ENCODE data around the gene BMERB1.

The BMERB1 gene

GRCh38 chr16:15493466-15494180 lies 59.2 kb downstream of the BMERB1 start:
- no peak for DNase-seq
- no peaks in the 10 kb centered on the region for H3K4me1 ChIP-seq (ENCODE audit: control extremely low read depth in 1 of 4, control insufficient read depth in 4 of 4, insufficient read depth in 4 of 4, low read length in 3 of 4)
- POLR2A ChIA-PET: no interaction called here

GRCh38 chr16:15494236-15494635 lies 59.8 kb downstream of the BMERB1 start:
- H3K27ac ChIP-seq (ENCODE audit: insufficient read depth in 1 of 2, low read depth in 1 of 2, low read length in 2 of 2, poor library complexity in 1 of 2, severe bottlenecking in 2 of 2): no peak overlapping the region
- WGBS (ENCODE audit: insufficient coverage): 100% methylated on average over 3 of the region's 4 CpGs
- no peaks in the 10 kb centered on the region for H3K4me1 ChIP-seq (ENCODE audit: control extremely low read depth in 1 of 4, control insufficient read depth in 4 of 4, insufficient read depth in 4 of 4, low read length in 3 of 4)
- no peaks in the 10 kb centered on the region for H3K9me3 ChIP-seq (ENCODE audit: control extremely low read depth in 1 of 5, control insufficient read depth in 4 of 5, insufficient read depth in 2 of 5, low read depth in 1 of 5, low read length in 4 of 5)
- no peaks in the 10 kb centered on the region for H3K36me3 ChIP-seq (ENCODE audit: control insufficient read depth in 4 of 4, insufficient read depth in 4 of 4, low read length in 3 of 4)
- no peaks in the 10 kb centered on the region for H3K27me3 ChIP-seq (replicated peaks in 2 of 5; ENCODE audit: control insufficient read depth in 4 of 5, insufficient read depth in 5 of 5, low read length in 4 of 5)
- no peak overlapping the region for H3K4me3 ChIP-seq (ENCODE audit: control insufficient read depth in 1 of 7, extremely low read depth in 1 of 7, insufficient read depth in 4 of 7, low read depth in 2 of 7, low read length in 6 of 7)
- no peak for DNase-seq
- CTCF ChIA-PET: no interaction called here
- POLR2A ChIA-PET: no interaction called here

More at GRCh38 chr16:15493466-15494180, 59.2 kb downstream of the BMERB1 start:
- Histone ChIP-seq H3K4me3 (ENCODE audit: control insufficient read depth in 1 of 7, extremely low read depth in 1 of 7, insufficient read depth in 4 of 7, low read depth in 2 of 7, low read length in 6 of 7) (no peak overlapping the region), H3K27ac (ENCODE audit: insufficient read depth in 1 of 2, low read depth in 1 of 2, low read length in 2 of 2, poor library complexity in 1 of 2, severe bottlenecking in 2 of 2) (no peak overlapping the region), H3K27me3 (replicated peaks in 2 of 5; ENCODE audit: control insufficient read depth in 4 of 5, insufficient read depth in 5 of 5, low read length in 4 of 5) (no peaks in the 10 kb centered on the region), H3K36me3 (ENCODE audit: control insufficient read depth in 4 of 4, insufficient read depth in 4 of 4, low read length in 3 of 4) (no peaks in the 10 kb centered on the region), H3K9me3 (ENCODE audit: control extremely low read depth in 1 of 5, control insufficient read depth in 4 of 5, insufficient read depth in 2 of 5, low read depth in 1 of 5, low read length in 4 of 5) (no peaks in the 10 kb centered on the region)
- 51% methylated on average over 6 of the region's 9 CpGs for WGBS (ENCODE audit: insufficient coverage)
- CTCF ChIA-PET: no interaction called here

- Histone ChIP-seq H3K9me3 (ENCODE audit: control extremely low read depth in 1 of 5, control insufficient read depth in 4 of 5, insufficient read depth in 2 of 5, low read depth in 1 of 5, low read length in 4 of 5) (no peaks in the 10 kb centered on the region), H3K27ac (ENCODE audit: insufficient read depth in 1 of 2, low read depth in 1 of 2, low read length in 2 of 2, poor library complexity in 1 of 2, severe bottlenecking in 2 of 2) (no peak overlapping the region), H3K36me3 (ENCODE audit: control insufficient read depth in 4 of 4, insufficient read depth in 4 of 4, low read length in 3 of 4) (no peaks in the 10 kb centered on the region), H3K4me3 (ENCODE audit: control insufficient read depth in 1 of 7, extremely low read depth in 1 of 7, insufficient read depth in 4 of 7, low read depth in 2 of 7, low read length in 6 of 7) (no peak overlapping the region), H3K27me3 (replicated peaks in 2 of 5; ENCODE audit: control insufficient read depth in 4 of 5, insufficient read depth in 5 of 5, low read length in 4 of 5) (no peaks in the 10 kb centered on the region), H3K4me1 (ENCODE audit: control extremely low read depth in 1 of 4, control insufficient read depth in 4 of 4, insufficient read depth in 4 of 4, low read length in 3 of 4) (no peaks in the 10 kb centered on the region)
- CTCF ChIA-PET: interaction anchor here (0.6 kb wide), 1 partner anchor 640 kb away, joined by 3 read pairs; no protein-coding TSS in a partner anchor
- WGBS (ENCODE audit: insufficient coverage): 94% methylated on average over 2 of the region's 2 CpGs
- POLR2A ChIA-PET: no interaction called here
- DNase-seq: no peak
Observed at GRCh38 chr16:15495898-15496297, 61.5 kb downstream of the BMERB1 start.

- no peaks in the 10 kb centered on the region for H3K4me1 ChIP-seq (ENCODE audit: control extremely low read depth in 1 of 4, control insufficient read depth in 4 of 4, insufficient read depth in 4 of 4, low read length in 3 of 4)
- WGBS (ENCODE audit: insufficient coverage): 100% methylated on average over 2 of the region's 2 CpGs
- H3K36me3 ChIP-seq (ENCODE audit: control insufficient read depth in 4 of 4, insufficient read depth in 4 of 4, low read length in 3 of 4): no peaks in the 10 kb centered on the region
Observed at GRCh38 chr16:15498427-15499175, 64.2 kb downstream of the BMERB1 start.

GRCh38 chr16:15502041-15502725 lies 67.8 kb downstream of the BMERB1 start:
- H3K36me3 ChIP-seq (ENCODE audit: control insufficient read depth in 4 of 4, insufficient read depth in 4 of 4, low read length in 3 of 4): no peaks in the 10 kb centered on the region
- ChIA-PET POLR2A (no interaction called here), CTCF (no interaction called here)
- 95% methylated on average over 26 of the region's 26 CpGs for WGBS (ENCODE audit: insufficient coverage)
- no peak overlapping the region for H3K27ac ChIP-seq (ENCODE audit: insufficient read depth in 1 of 2, low read depth in 1 of 2, low read length in 2 of 2, poor library complexity in 1 of 2, severe bottlenecking in 2 of 2)
- DNase-seq: no peak
- H3K27me3 ChIP-seq (replicated peaks in 2 of 5; ENCODE audit: control insufficient read depth in 4 of 5, insufficient read depth in 5 of 5, low read length in 4 of 5): no peaks in the 10 kb centered on the region
- no peaks in the 10 kb centered on the region for H3K9me3 ChIP-seq (ENCODE audit: control extremely low read depth in 1 of 5, control insufficient read depth in 4 of 5, insufficient read depth in 2 of 5, low read depth in 1 of 5, low read length in 4 of 5)
- H3K4me1 ChIP-seq (ENCODE audit: control extremely low read depth in 1 of 4, control insufficient read depth in 4 of 4, insufficient read depth in 4 of 4, low read length in 3 of 4): peaks cover 0 to 8% (median 4%) of the 10 kb centered on the region in 4 experiments
- no peak overlapping the region for H3K4me3 ChIP-seq (ENCODE audit: control insufficient read depth in 1 of 7, extremely low read depth in 1 of 7, insufficient read depth in 4 of 7, low read depth in 2 of 7, low read length in 6 of 7)

More at GRCh38 chr16:15498427-15499175, 64.2 kb downstream of the BMERB1 start:
- ChIA-PET POLR2A (no interaction called here), CTCF (interaction anchor here (1.2 kb wide), 1 partner anchor 92 kb away, joined by 3 read pairs; no protein-coding TSS in a partner anchor)
- H3K9me3 ChIP-seq (ENCODE audit: control extremely low read depth in 1 of 5, control insufficient read depth in 4 of 5, insufficient read depth in 2 of 5, low read depth in 1 of 5, low read length in 4 of 5): no peaks in the 10 kb centered on the region
- no peak for DNase-seq
- H3K27me3 ChIP-seq (replicated peaks in 2 of 5; ENCODE audit: control insufficient read depth in 4 of 5, insufficient read depth in 5 of 5, low read length in 4 of 5): no peaks in the 10 kb centered on the region
- no peak overlapping the region for H3K27ac ChIP-seq (ENCODE audit: insufficient read depth in 1 of 2, low read depth in 1 of 2, low read length in 2 of 2, poor library complexity in 1 of 2, severe bottlenecking in 2 of 2)
- no peak overlapping the region for H3K4me3 ChIP-seq (ENCODE audit: control insufficient read depth in 1 of 7, extremely low read depth in 1 of 7, insufficient read depth in 4 of 7, low read depth in 2 of 7, low read length in 6 of 7)

DNA sequence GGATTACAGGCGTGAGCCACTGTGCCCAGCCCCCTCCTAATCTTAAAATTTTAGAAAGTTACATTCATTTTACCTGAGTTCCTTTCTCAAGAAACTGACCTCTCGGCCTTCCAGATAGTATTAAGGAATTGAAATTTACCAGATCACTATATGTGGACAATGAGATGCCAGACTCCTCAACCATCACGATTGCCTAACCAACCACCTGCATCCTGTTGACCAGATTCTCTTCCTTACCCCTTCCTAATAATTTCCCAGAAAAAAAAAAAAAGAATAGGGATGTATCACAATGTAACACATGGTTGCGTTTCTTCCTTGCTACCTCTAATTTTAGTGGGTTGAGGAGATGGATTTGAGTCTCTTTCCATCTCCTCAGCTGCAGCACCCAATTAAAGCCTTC lies 72.1 kb downstream of the BMERB1 start:
- H3K4me1 ChIP-seq (ENCODE audit: control extremely low read depth in 1 of 4, control insufficient read depth in 4 of 4, insufficient read depth in 4 of 4, low read length in 3 of 4): peaks cover 0 to 17% (median 15%) of the 10 kb centered on the region in 4 experiments
- CTCF ChIA-PET: interaction anchor here (0.6 kb wide), 1 partner anchor 62 kb away, joined by 3 read pairs; no protein-coding TSS in a partner anchor
- no peak overlapping the region for H3K27ac ChIP-seq (ENCODE audit: insufficient read depth in 1 of 2, low read depth in 1 of 2, low read length in 2 of 2, poor library complexity in 1 of 2, severe bottlenecking in 2 of 2)
- H3K9me3 ChIP-seq (ENCODE audit: control extremely low read depth in 1 of 5, control insufficient read depth in 4 of 5, insufficient read depth in 2 of 5, low read depth in 1 of 5, low read length in 4 of 5): no peaks in the 10 kb centered on the region
- H3K36me3 ChIP-seq (ENCODE audit: control insufficient read depth in 4 of 4, insufficient read depth in 4 of 4, low read length in 3 of 4): no peaks in the 10 kb centered on the region
- POLR2A ChIA-PET: no interaction called here
- peaks cover 0 to 3% (median 0%) of the 10 kb centered on the region in 5 experiments for H3K27me3 ChIP-seq (replicated peaks in 2 of 5; ENCODE audit: control insufficient read depth in 4 of 5, insufficient read depth in 5 of 5, low read length in 4 of 5)
- 43% methylated on average over 2 of the region's 4 CpGs for WGBS (ENCODE audit: insufficient coverage)
- no peak for DNase-seq
- no peak overlapping the region for H3K4me3 ChIP-seq (ENCODE audit: control insufficient read depth in 1 of 7, extremely low read depth in 1 of 7, insufficient read depth in 4 of 7, low read depth in 2 of 7, low read length in 6 of 7)
